ENCODE data around the gene IGF2.
"Not testable (repeated sequence)": the region's sequence is repeated elsewhere in the genome, so short reads cannot be mapped to it uniquely, and the experiment has no call there.

The IGF2 gene

GRCh38 chr11:2136209-2136951 is 2.8 kb downstream of the IGF2 start:
- DNase-seq = no peak

- DNase-seq = no peak
These were observed 3.5 kb downstream of the IGF2 start for GRCh38 chr11:2135648-2136201.

DNA sequence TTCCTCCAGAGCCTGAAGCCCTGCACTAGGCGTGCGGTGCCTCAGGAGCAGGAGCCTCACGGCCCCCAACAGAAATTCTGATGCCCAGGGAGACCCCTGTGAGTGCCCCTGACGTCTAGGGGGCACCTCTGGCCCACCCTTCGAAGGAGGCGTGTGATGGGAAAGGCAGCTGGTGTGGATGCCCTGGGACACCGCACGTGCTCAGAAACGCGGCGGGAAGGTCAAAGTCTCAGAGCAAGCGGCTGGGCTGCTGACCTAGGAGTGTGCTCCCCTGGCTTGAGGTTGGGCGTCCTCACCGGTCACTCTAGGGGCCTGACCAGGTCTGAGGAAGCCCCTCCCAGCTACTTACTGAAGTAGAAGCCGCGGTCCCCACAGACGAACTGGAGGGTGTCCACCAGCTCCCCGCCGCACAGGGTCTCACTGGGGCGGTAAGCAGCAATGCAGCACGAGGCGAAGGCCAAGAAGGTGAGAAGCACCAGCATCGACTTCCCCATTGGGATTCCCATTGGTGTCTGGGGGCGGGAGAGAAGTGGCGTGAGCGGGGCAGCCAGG is 4.1 kb downstream of the IGF2 start:
- no peak for DNase-seq

GRCh38 chr11:2134022-2135010 is 4.9 kb downstream of the IGF2 start:
- DNase-seq = no peak

- DNase-seq = no peak
These were observed 5.8 kb downstream of the IGF2 start for GRCh38 chr11:2133241-2134021.

GRCh38 chr11:2132874-2133240 is 6.3 kb downstream of the IGF2 start:
- DNase-seq = no peak

DNA sequence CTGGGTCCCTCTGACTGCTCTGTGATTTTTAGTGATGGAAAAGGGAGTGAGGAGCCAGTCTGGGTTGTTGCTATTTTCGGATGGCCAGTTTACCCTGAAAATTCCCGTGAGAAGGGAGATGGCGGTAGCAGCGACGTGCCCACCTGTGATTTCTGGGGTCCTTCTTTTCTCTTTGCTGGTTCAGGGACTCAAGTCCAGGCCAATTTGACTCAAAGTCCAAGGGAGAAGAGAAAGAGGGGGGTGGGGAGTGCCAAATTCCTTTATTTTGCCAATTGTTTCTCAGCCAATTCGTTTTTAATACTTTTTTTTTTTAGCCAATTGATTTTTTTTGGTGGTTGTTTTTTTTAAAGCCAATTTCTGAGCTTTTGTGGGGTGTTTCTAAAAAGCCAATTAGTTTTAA is 6.9 kb downstream of the IGF2 start:
- no peak for DNase-seq

- no peak for DNase-seq
These were observed 7.6 kb downstream of the IGF2 start for GRCh38 chr11:2131371-2132236.

DNA sequence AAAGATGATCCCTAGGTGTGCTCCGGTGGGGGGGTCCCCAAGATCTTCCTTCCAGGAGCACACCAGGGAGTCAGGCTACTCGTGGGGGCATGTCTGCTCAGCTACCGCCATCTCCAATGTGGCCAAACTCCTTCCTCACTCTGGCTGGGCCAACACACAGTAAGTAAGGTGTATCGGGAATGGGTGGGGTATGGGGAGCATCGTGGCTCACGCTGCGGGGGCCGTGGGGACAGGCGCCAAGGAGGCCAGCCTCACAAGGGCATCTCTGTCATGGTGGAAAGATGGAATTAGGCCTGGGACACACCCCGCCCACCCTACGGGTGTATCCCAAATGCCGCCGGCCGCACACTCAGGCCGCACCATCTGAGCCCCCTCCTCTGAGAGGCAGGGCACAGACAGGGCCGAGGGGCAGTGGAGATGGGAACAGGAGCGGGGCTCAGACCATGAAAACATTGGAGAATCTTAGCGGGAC is 8.3 kb downstream of the IGF2 start:
- DNase-seq = no peak

DNA sequence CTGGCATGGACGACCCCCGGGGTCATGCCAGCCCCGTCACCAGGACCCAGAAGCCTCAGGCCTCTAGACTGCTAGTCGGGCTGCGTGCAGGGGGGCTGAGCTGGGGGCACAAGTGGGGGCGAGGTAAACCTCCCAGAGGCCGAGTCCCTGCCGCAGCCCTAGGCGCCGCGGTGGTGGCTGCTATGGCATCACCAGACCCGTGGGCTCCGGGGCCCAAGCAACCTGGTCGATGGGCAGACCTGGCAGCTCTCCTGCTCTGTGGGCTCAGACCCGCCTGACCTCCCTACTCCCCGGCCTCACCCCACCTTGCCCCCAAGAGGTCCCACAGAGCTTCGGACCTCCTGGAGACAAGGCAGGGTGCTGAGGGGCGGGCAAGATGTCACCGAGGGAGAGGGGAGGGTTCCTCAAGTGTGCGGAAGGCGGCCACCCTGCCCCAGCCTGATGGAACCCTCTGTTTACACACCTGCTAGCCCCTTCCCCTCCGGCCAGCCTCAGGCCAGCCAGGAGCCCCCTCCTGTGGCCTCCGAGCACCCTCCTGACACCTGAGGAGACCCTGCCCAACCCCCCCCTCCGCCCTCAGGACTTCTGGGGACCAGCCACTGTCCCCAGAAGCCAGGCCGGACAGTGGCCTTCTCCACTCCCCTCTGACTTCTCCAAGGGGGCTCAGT is 9.4 kb downstream of the IGF2 start:
- no peak for DNase-seq

GRCh38 chr11:2129308-2129698 is 9.9 kb downstream of the IGF2 start:
- no peak for DNase-seq

- DNase-seq = no peak
These were observed 10.5 kb downstream of the IGF2 start for GRCh38 chr11:2128511-2129307.

DNA sequence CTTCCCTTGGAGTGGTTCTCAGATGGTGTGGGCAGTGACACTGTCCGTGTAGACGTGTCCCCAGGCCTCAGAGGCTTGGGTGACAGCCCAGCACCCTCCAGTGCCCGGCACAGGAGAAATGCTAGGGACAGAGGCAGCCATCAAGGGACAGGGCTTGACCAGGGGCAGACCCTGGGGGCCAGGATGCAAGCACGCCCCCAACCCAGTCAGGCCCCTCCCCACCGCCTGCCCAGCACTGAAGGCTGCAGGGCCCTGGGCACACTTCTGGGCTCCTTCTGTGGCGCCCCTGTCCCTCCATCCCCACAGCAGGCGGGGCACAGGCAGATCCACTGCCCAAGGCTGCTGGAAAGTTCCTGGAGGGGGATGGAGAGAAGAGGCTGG is 11.1 kb downstream of the IGF2 start:
- DNase-seq = no peak

DNA sequence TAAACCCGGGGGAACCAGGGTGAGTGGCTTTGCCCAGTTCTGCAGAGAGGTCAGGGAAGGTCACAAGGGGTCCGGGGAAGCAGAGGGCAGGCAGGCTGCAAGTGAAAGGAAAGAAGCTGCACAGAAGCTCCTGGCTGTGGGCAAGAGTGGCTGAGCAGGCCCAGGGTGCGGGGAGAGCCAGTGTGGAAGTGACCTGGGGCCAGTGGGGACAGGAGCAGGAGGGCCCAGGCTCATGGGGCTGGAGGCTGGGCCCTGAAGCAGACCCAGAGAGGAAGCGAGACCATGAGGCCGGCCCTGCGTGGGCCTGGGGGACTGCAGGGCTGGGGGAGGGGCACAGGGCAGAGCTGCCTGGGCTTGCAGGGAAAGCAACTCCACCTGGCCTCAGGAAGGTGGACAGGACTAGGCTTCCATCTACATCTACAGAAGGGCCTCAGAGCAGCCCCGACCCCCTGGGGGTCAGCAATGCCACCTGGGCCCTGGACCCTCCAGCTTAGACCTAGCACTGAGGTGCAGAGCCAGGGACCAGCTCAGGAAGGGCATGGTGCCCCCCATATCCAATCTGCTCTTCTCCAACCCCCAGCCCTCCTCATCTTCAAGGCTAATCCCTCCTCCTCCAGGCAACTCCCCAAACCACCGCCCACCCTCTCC is 11.6 kb downstream of the IGF2 start:
- no peak for DNase-seq

GRCh38 chr11:2126520-2127085 is 12.6 kb downstream of the IGF2 start:
- DNase-seq = no peak

- DNase-seq = not testable (repeated sequence)
These were observed 14.3 kb downstream of the IGF2 start for GRCh38 chr11:2124736-2125484.

- no peak for DNase-seq
These were observed 15.6 kb downstream of the IGF2 start for GRCh38 chr11:2123628-2123960.

GRCh38 chr11:2122907-2123627 is 16.1 kb downstream of the IGF2 start:
- DNase-seq = no peak
